ENCODE data around the gene YIPF4. TPM values are rescaled to one million over a fixed set of nuclear protein-coding genes. Genes with fewer than 3 reads are reported as not detected.

Gene YIPF4
- total and polyA plus RNA-seq, 2 of the 4 experiments (the other 2 are of a cell fraction) = 3.6 to 6.8 TPM

GRCh38 chr2:32237488-32237887 lies 40.2 kb upstream of the YIPF4 start:
- Histone ChIP-seq H3K18ac (ENCODE audit: low read depth, low read length) (no peak overlapping the region), H2BK120ac (ENCODE audit: low read depth, low read length) (no peak overlapping the region), H2BK5ac (ENCODE audit: low read depth, low read length, poor library complexity, severe bottlenecking) (no peak overlapping the region), H3K4me1 (ENCODE audit: control insufficient read depth, insufficient read depth, low read length) (no peaks in the 10 kb centered on the region), H2AK5ac (ENCODE audit: low read depth, low read length) (no peak overlapping the region), H3K4me2 (ENCODE audit: low read depth, low read length) (no peak overlapping the region), H3K4ac (ENCODE audit: low read depth, low read length) (no peak overlapping the region), H4K8ac (ENCODE audit: low read depth in 2 of 2, low read length in 2 of 2) (no peak overlapping the region), H2BK20ac (ENCODE audit: low read depth, low read length) (no peak overlapping the region), H2BK15ac (ENCODE audit: low read depth, low read length) (no peak overlapping the region), H4K5ac (ENCODE audit: low read depth, low read length) (no peak overlapping the region), H2AFZ (replicated peaks; ENCODE audit: low read length, poor library complexity) (no peak overlapping the region), H3K36me3 (ENCODE audit: control insufficient read depth, insufficient read depth, low read length) (no peaks in the 10 kb centered on the region), H4K91ac (ENCODE audit: insufficient read depth, low read depth, low read length) (no peak overlapping the region), H3K9me3 (ENCODE audit: control insufficient read depth, insufficient read depth, low read length) (no peaks in the 10 kb centered on the region), H3K9ac (ENCODE audit: low read depth, low read length) (no peak overlapping the region), H3K27me3 (ENCODE audit: control insufficient read depth, insufficient read depth, low read length) (no peaks in the 10 kb centered on the region), H2AK9ac (replicated peaks; ENCODE audit: low read depth, low read length, poor library complexity) (no peak overlapping the region), H3K79me1 (ENCODE audit: low read depth in 1 of 2, low read length in 2 of 2) (no peaks in the 10 kb centered on the region), H4K20me1 (ENCODE audit: insufficient read depth, low read length) (no peaks in the 10 kb centered on the region), H3K4me3 (ENCODE audit: insufficient read depth, low read depth, low read length) (no peak overlapping the region), H3K9me1 (ENCODE audit: insufficient read depth, low read length) (no peaks in the 10 kb centered on the region), H3K14ac (replicated peaks; ENCODE audit: low read depth, low read length) (no peak overlapping the region), H3K27ac (ENCODE audit: insufficient read depth, low read length) (no peak overlapping the region), H3K23ac (ENCODE audit: low read depth, low read length) (no peak overlapping the region), H3K56ac (ENCODE audit: extremely low read depth, insufficient read depth, low read length) (no peak overlapping the region)
- POLR2A ChIA-PET (ENCODE audit: unreplicated experiment) = no interaction called here
- CTCF ChIA-PET = interaction anchor here (1.0 kb wide), 1 partner anchor 25 kb away, joined by 3 read pairs; no protein-coding TSS in a partner anchor
- in situ Hi-C loops (cut with MboI; ENCODE audit: low sequenced_read_pairs) (no loop called here), intact Hi-C loops (cut with micrococcal nuclease) (no loop called here), dilution Hi-C loops (cut with HindIII; ENCODE audit: low sequenced_read_pairs, unreplicated experiment) (no loop called here)
- no TSS peak for BruUV-seq (replicated peaks)
- TF ChIP-seq CHD1 (IDR thresholded peaks at IDR 0.05; ENCODE audit: low read depth, low read length) = no peak
- no peak for TF ChIP-seq SMC3 (IDR thresholded peaks at IDR 0.05; ENCODE audit: low read depth, low read length)
- no peak for TF ChIP-seq CEBPB (IDR thresholded peaks at IDR 0.05; ENCODE audit: low read depth, low read length)
- TF ChIP-seq RCOR1 (IDR thresholded peaks at IDR 0.05; ENCODE audit: insufficient replicate concordance, low read length) = no peak
- TF ChIP-seq MAZ (IDR thresholded peaks at IDR 0.05; ENCODE audit: borderline replicate concordance, low read depth, low read length) = no peak
- TF ChIP-seq MXI1 (IDR thresholded peaks at IDR 0.05; ENCODE audit: borderline replicate concordance, low read depth, low read length) = no peak
- no peak for TF ChIP-seq MAFK (IDR thresholded peaks at IDR 0.05; ENCODE audit: low read depth, low read length)
- TF ChIP-seq ELK1 (IDR thresholded peaks at IDR 0.05; ENCODE audit: borderline replicate concordance, low read depth, low read length) = no peak
- TF ChIP-seq, protein P1, sequence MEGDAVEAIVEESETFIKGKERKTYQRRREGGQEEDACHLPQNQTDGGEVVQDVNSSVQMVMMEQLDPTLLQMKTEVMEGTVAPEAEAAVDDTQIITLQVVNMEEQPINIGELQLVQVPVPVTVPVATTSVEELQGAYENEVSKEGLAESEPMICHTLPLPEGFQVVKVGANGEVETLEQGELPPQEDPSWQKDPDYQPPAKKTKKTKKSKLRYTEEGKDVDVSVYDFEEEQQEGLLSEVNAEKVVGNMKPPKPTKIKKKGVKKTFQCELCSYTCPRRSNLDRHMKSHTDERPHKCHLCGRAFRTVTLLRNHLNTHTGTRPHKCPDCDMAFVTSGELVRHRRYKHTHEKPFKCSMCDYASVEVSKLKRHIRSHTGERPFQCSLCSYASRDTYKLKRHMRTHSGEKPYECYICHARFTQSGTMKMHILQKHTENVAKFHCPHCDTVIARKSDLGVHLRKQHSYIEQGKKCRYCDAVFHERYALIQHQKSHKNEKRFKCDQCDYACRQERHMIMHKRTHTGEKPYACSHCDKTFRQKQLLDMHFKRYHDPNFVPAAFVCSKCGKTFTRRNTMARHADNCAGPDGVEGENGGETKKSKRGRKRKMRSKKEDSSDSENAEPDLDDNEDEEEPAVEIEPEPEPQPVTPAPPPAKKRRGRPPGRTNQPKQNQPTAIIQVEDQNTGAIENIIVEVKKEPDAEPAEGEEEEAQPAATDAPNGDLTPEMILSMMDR (conservative IDR thresholded peaks at IDR 0.05; ENCODE audit: low read depth, low read length) = no peak
- TF ChIP-seq, protein P2, sequence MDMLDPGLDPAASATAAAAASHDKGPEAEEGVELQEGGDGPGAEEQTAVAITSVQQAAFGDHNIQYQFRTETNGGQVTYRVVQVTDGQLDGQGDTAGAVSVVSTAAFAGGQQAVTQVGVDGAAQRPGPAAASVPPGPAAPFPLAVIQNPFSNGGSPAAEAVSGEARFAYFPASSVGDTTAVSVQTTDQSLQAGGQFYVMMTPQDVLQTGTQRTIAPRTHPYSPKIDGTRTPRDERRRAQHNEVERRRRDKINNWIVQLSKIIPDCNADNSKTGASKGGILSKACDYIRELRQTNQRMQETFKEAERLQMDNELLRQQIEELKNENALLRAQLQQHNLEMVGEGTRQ (IDR thresholded peaks at IDR 0.05; ENCODE audit: low read depth, low read length) = no peak
- TF ChIP-seq NFE2L2 (IDR thresholded peaks at IDR 0.05; ENCODE audit: low read depth, low read length) = no peak
- no peak for TF ChIP-seq POLR2A (IDR thresholded peaks at IDR 0.05; ENCODE audit: low read depth, low read length)
- TF ChIP-seq FOS (IDR thresholded peaks at IDR 0.05; ENCODE audit: low read depth, low read length) = no peak
- TF ChIP-seq RAD21 (IDR thresholded peaks at IDR 0.05; ENCODE audit: low read length) = no peak
- no peak for TF ChIP-seq BHLHE40 (IDR thresholded peaks at IDR 0.05; ENCODE audit: low read depth, low read length)
- no peak for TF ChIP-seq RFX5 (IDR thresholded peaks at IDR 0.05; ENCODE audit: low read depth, low read length)
- DNase-seq (no peak), ATAC-seq (ENCODE audit: low read depth) (no peak)
- no CpG with 5 or more reads among the region's 2 CpGs for WGBS, 2 experiments (ENCODE audit: extremely low coverage in 2 of 2, insufficient read length in 1 of 2)

All from IMR-90 (cell line).